CD4-positive, alpha-beta memory T cell (primary cell): ENCODE results near the gene TMEFF2. TPM values are rescaled to one million over a fixed set of nuclear protein-coding genes. Genes with fewer than 3 reads are reported as not detected.
"Not testable (repeated sequence)": the region's sequence is repeated elsewhere in the genome, so short reads cannot be mapped to it uniquely, and the experiment has no call there.

Source experiments
- CTCF ChIA-PET: fragments of 350-600 bp; sonication (Branson Sonifier 250); formaldehyde crosslinking; loops from one replicate; lab custom pipeline; 2021; ENCODE audit warnings: inconsistent platforms; ENCODE audit not compliant: partially characterized antibody; lab: Charles Lee
- POLR2A ChIA-PET: fragments of 350-600 bp; sonication (Branson Sonifier 250); formaldehyde crosslinking; loops from one replicate; lab custom pipeline; 2021; ENCODE audit not compliant: partially characterized antibody; lab: Charles Lee
- DNase-seq, 5 donors: peaks; one replicate each; pipeline versions ENCODE4 v3.0.0 to v3.0.0-alpha.2; 2020 to 2022; ENCODE audit warnings: mixed read lengths in 1 of 5
- H3K27ac ChIP-seq: one replicate; pipeline ENCODE4 v1.7.0; 2013; ENCODE audit warnings: low read depth, low read length
- H3K27me3 ChIP-seq: 2 replicates; pipeline ENCODE4 v1.7.0; 2013; ENCODE audit warnings: mild to moderate bottlenecking, low read length, moderate library complexity; ENCODE audit not compliant: insufficient read depth
- H3K36me3 ChIP-seq: 2 replicates; pipeline ENCODE4 v1.7.0; 2013; ENCODE audit warnings: mild to moderate bottlenecking, low read length, moderate library complexity; ENCODE audit not compliant: insufficient read depth
- H3K4me1 ChIP-seq: 2 replicates; pipeline ENCODE4 v1.7.0; 2013; ENCODE audit warnings: mild to moderate bottlenecking, low read length, moderate library complexity; ENCODE audit not compliant: insufficient read depth
- H3K4me3 ChIP-seq, 2 donors: one replicate each; pipeline ENCODE4 v1.7.0; 2013; ENCODE audit warnings: low read length in 2 of 2, mild to moderate bottlenecking in 1 of 2
- H3K9me3 ChIP-seq, 2 donors: one replicate each; pipeline ENCODE4 v1.7.0; 2013; ENCODE audit warnings: low read length in 2 of 2, control low read depth in 1 of 2; ENCODE audit not compliant: control insufficient read depth in 1 of 2
- H3K27ac Mint-ChIP-seq, 7 donors: one replicate each; pipeline ENCODE4 v1.8.0; 2020 to 2021; ENCODE audit warnings: mixed read lengths in 7 of 7, mild to moderate bottlenecking in 6 of 7, inconsistent platforms in 3 of 7, moderate library complexity in 3 of 7
- H3K27me3 Mint-ChIP-seq, 2 donors: one replicate each; pipeline ENCODE4 v1.8.0; 2020 to 2021; ENCODE audit warnings: mixed read lengths in 2 of 2
- H3K36me3 Mint-ChIP-seq, 2 donors: one replicate each; pipeline ENCODE4 v1.8.0; 2020 to 2021; ENCODE audit warnings: mixed read lengths in 2 of 2, inconsistent platforms in 1 of 2, mild to moderate bottlenecking in 1 of 2
- H3K4me1 Mint-ChIP-seq, 4 donors: one replicate each; pipeline ENCODE4 v1.8.0; 2020 to 2021; ENCODE audit warnings: mixed read lengths in 4 of 4, mild to moderate bottlenecking in 1 of 4
- H3K4me3 Mint-ChIP-seq, 8 donors: one replicate each; pipeline ENCODE4 v1.8.0; 2020 to 2021; ENCODE audit warnings: mixed read lengths in 8 of 8, mild to moderate bottlenecking in 7 of 8, moderate library complexity in 6 of 8, inconsistent platforms in 3 of 8
- H3K9me3 Mint-ChIP-seq, 8 donors: one replicate each; pipeline ENCODE4 v1.8.0; 2020 to 2021; ENCODE audit warnings: mixed read lengths in 8 of 8, mild to moderate bottlenecking in 5 of 8, inconsistent platforms in 3 of 8, moderate library complexity in 1 of 8
- intact Hi-C: fragments of 100-400 bp; cut with micrococcal nuclease; formaldehyde crosslinking; loops from one replicate; pipeline ENCODE4 v1.15.1; 2023
- polyA plus RNA-seq, 2 donors: library from polyadenylated mRNA; unstranded; fragments of 300-500 nt; fragmentation: Illumina TruSeq; gene quantifications; one replicate each; pipeline ENCODE4 v1.2.3, GENCODE V29; 2021
- total RNA-seq, 2 experiments: library from RNA; stranded (reverse); gene quantifications; one replicate each; pipeline ENCODE4 v1.2.3, GENCODE V29; 2021

The TMEFF2 gene
- total and polyA plus RNA-seq, 4 experiments from 2014 or later, result not detected

- Mint-ChIP-seq H3K9me3 (peaks cover 0 to 9% (median 4%) of the 10 kb centered on the region in 8 donors), H3K36me3 (no peaks in the 10 kb centered on the region), H3K4me1 (no peaks in the 10 kb centered on the region), H3K27me3 (peaks cover 4% of the 10 kb centered on the region in 2 donors), H3K4me3 (no peak overlapping the region), H3K27ac (no peak overlapping the region)
- Histone ChIP-seq H3K27ac (no peak overlapping the region), H3K27me3 (no peaks in the 10 kb centered on the region), H3K9me3 (no peaks in the 10 kb centered on the region), H3K4me3 (no peak overlapping the region), H3K36me3 (no peaks in the 10 kb centered on the region), H3K4me1 (no peaks in the 10 kb centered on the region)
- CTCF ChIA-PET, result no interaction called here
- POLR2A ChIA-PET, result no interaction called here
- no peak for DNase-seq
- intact Hi-C loops, result no loop called here
These were observed 72.6 kb downstream of the TMEFF2 start for GRCh38 chr2:192122141-192122540.

GRCh38 chr2:192119536-192119935, 75.2 kb downstream of the TMEFF2 start:
- ChIA-PET POLR2A (no interaction called here), CTCF (no interaction called here)
- Histone ChIP-seq H3K9me3 (no peaks in the 10 kb centered on the region), H3K27me3 (no peaks in the 10 kb centered on the region), H3K36me3 (no peaks in the 10 kb centered on the region), H3K4me3 (no peak overlapping the region), H3K4me1 (no peaks in the 10 kb centered on the region), H3K27ac (no peak overlapping the region)
- Mint-ChIP-seq H3K4me3 (no peak overlapping the region), H3K36me3 (no peaks in the 10 kb centered on the region), H3K4me1 (no peaks in the 10 kb centered on the region), H3K9me3 (peaks cover 2 to 14% (median 7%) of the 10 kb centered on the region in 8 donors), H3K27ac (no peak overlapping the region), H3K27me3 (peaks cover 4 to 7% of the 10 kb centered on the region in 2 donors)
- intact Hi-C loops, result no loop called here
- DNase-seq, result no peak

GRCh38 chr2:192117705-192118104, 77.0 kb downstream of the TMEFF2 start:
- Mint-ChIP-seq H3K4me3 (no peak overlapping the region), H3K27ac (no peak overlapping the region), H3K4me1 (no peaks in the 10 kb centered on the region), H3K9me3 (peaks cover 2 to 14% (median 7%) of the 10 kb centered on the region in 8 donors), H3K27me3 (peaks cover 4 to 7% of the 10 kb centered on the region in 2 donors), H3K36me3 (no peaks in the 10 kb centered on the region)
- no peaks in the 10 kb centered on the region for H3K36me3 ChIP-seq
- H3K27me3 ChIP-seq, result no peaks in the 10 kb centered on the region
- H3K4me3 ChIP-seq, result no peak overlapping the region
- DNase-seq, result no peak
- ChIA-PET CTCF (interaction anchor here (1.3 kb wide), 1 partner anchor 9 kb away, joined by 3 read pairs; no protein-coding TSS in a partner anchor), POLR2A (no interaction called here)
- no peaks in the 10 kb centered on the region for H3K4me1 ChIP-seq
- no peak overlapping the region for H3K27ac ChIP-seq
- intact Hi-C loops, result no loop called here
- no peaks in the 10 kb centered on the region for H3K9me3 ChIP-seq

GRCh38 chr2:192111536-192111935, 83.2 kb downstream of the TMEFF2 start:
- H3K4me3 Mint-ChIP-seq, CTCF ChIA-PET, H3K36me3 Mint-ChIP-seq, H3K27ac ChIP-seq, H3K9me3 Mint-ChIP-seq, H3K36me3 ChIP-seq, H3K4me3 ChIP-seq, H3K4me1 ChIP-seq, H3K9me3 ChIP-seq, intact Hi-C loops, H3K27me3 Mint-ChIP-seq, POLR2A ChIA-PET, DNase-seq, H3K4me1 Mint-ChIP-seq, H3K27me3 ChIP-seq, H3K27ac Mint-ChIP-seq: not testable (repeated sequence)

- Histone ChIP-seq H3K27me3 (no peaks in the 10 kb centered on the region), H3K4me1 (no peaks in the 10 kb centered on the region), H3K4me3 (no peak overlapping the region), H3K27ac (no peak overlapping the region), H3K36me3 (no peaks in the 10 kb centered on the region), H3K9me3 (no peaks in the 10 kb centered on the region)
- POLR2A ChIA-PET, result no interaction called here
- Mint-ChIP-seq H3K27ac (no peak overlapping the region), H3K27me3 (peaks cover 6 to 15% of the 10 kb centered on the region in 2 donors), H3K4me1 (no peaks in the 10 kb centered on the region), H3K9me3 (no peaks in the 10 kb centered on the region), H3K36me3 (no peaks in the 10 kb centered on the region), H3K4me3 (no peak overlapping the region)
- DNase-seq, result no peak
- intact Hi-C loops, result no loop called here
- CTCF ChIA-PET, result no interaction called here
These were observed 95.0 kb downstream of the TMEFF2 start for GRCh38 chr2:192099742-192100141.

GRCh38 chr2:192098814-192099491, 95.8 kb downstream of the TMEFF2 start:
- no peaks in the 10 kb centered on the region for H3K9me3 ChIP-seq
- no peaks in the 10 kb centered on the region for H3K4me1 Mint-ChIP-seq
- DNase-seq, result no peak
- no peaks in the 10 kb centered on the region for H3K27me3 ChIP-seq
- no peaks in the 10 kb centered on the region for H3K4me1 ChIP-seq
- intact Hi-C loops, result no loop called here
- H3K27me3 Mint-ChIP-seq, result peaks cover 6 to 13% of the 10 kb centered on the region in 2 donors
- ChIA-PET CTCF (no interaction called here), POLR2A (no interaction called here)
- H3K4me3 ChIP-seq, result no peak overlapping the region
- H3K4me3 Mint-ChIP-seq, result no peak overlapping the region
- H3K36me3 Mint-ChIP-seq, result no peaks in the 10 kb centered on the region
- H3K27ac ChIP-seq, result no peak overlapping the region
- no peak overlapping the region for H3K27ac Mint-ChIP-seq
- H3K9me3 Mint-ChIP-seq, result no peaks in the 10 kb centered on the region
- no peaks in the 10 kb centered on the region for H3K36me3 ChIP-seq

- Histone ChIP-seq H3K4me3 (no peak overlapping the region), H3K27me3 (no peaks in the 10 kb centered on the region), H3K36me3 (no peaks in the 10 kb centered on the region), H3K4me1 (no peaks in the 10 kb centered on the region), H3K27ac (no peak overlapping the region), H3K9me3 (no peaks in the 10 kb centered on the region)
- peaks cover 1 to 2% of the 10 kb centered on the region in 2 donors for H3K27me3 Mint-ChIP-seq
- ChIA-PET CTCF (interaction anchor here (0.6 kb wide), 1 partner anchor 662 kb away, joined by 3 read pairs; no protein-coding TSS in a partner anchor), POLR2A (interaction anchor here (0.5 kb wide), 1 partner anchor 20 kb away, joined by 3 read pairs; no protein-coding TSS in a partner anchor)
- H3K27ac Mint-ChIP-seq, result no peak overlapping the region
- H3K4me1 Mint-ChIP-seq, result no peaks in the 10 kb centered on the region
- no peaks in the 10 kb centered on the region for H3K9me3 Mint-ChIP-seq
- no peak overlapping the region for H3K4me3 Mint-ChIP-seq
- H3K36me3 Mint-ChIP-seq, result no peaks in the 10 kb centered on the region
- intact Hi-C loops, result no loop called here
- no peak for DNase-seq
These were observed 103.3 kb downstream of the TMEFF2 start for GRCh38 chr2:192091476-192091875.
